HTR-8/SVneo (cell line): Measurements from ENCODE around the gene CHST9.
"Not testable (repeated sequence)": the region's sequence is repeated elsewhere in the genome, so short reads cannot be mapped to it uniquely, and the experiment has no call there.

Experiments used
- DNase-seq: peaks from one replicate; pipeline ENCODE4 v3.0.0; 2011; ENCODE audit warnings: low spot score, mixed read lengths; ENCODE audit not compliant: insufficient read length
- FAIRE-seq: peaks from 2 replicates; lab custom pipeline; 2011; peaks lifted over from hg19 to GRCh38; lab: Jason Lieb, UNC

Gene CHST9, protein sequence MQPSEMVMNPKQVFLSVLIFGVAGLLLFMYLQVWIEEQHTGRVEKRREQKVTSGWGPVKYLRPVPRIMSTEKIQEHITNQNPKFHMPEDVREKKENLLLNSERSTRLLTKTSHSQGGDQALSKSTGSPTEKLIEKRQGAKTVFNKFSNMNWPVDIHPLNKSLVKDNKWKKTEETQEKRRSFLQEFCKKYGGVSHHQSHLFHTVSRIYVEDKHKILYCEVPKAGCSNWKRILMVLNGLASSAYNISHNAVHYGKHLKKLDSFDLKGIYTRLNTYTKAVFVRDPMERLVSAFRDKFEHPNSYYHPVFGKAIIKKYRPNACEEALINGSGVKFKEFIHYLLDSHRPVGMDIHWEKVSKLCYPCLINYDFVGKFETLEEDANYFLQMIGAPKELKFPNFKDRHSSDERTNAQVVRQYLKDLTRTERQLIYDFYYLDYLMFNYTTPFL

DNA sequence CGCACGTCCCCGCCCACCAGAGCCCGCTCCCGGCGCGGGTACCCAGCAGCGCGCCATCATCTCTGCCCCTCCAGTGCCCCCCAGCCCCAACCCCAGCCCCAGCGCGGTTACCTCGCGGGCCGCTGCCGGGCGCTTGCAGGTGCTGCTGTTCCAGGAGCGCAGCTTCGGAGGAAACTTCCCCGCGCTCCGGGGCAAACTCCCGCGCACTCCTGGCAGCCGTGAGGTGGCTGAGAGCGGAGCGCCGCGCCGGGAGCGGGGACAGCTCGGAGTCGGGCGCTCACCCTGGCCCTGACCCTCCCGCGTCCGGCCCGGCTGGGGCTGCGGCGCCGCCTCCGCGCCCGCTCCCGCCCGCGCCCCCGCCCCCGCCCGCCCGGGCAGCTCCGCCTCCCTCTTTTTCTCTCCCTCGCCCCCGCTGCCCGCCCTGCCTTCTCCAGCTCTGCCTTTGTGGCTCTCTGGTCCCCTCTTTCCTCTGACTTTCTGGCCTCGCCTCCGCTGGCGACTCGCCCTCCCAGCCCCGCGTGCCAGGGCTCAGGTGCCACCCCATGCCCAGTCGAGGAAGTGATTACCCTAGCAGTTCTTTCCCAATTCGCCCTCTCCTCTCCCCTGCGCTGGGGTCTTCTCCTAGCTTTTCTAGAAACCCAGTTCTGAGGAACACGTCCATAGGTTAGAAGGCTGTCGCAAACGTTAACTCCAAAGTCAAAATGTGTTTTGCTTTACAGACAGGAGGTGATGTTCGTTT is at the start of gene CHST9:
TSS of gene CHST9 (minus strand) at position 284 of the 739 bp plus-strand sequence. CDS start 42,499 bp downstream, outside the sequence.
- FAIRE-seq (no peak), DNase-seq (no peak)

DNA sequence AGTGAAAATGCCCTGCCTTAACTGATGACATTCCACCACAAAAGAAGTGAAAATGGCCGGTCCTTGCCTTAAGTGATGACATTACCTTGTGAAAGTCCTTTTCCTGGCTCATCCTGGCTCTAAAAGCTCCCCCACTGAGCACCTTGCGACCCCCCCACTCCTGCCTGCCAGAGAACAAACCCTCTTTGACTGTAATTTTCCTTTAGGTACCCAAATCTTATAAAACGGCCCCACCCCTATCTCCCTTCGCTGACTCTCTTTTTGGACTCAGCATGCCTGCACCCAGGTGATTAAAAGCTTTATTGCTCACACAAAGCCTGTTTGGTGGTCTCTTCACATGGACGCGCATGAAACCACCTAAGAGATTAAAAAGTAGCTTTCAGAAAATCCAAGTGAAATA is 47.2 kb upstream of the CHST9 start:
- DNase-seq, FAIRE-seq: not testable (repeated sequence)

DNA sequence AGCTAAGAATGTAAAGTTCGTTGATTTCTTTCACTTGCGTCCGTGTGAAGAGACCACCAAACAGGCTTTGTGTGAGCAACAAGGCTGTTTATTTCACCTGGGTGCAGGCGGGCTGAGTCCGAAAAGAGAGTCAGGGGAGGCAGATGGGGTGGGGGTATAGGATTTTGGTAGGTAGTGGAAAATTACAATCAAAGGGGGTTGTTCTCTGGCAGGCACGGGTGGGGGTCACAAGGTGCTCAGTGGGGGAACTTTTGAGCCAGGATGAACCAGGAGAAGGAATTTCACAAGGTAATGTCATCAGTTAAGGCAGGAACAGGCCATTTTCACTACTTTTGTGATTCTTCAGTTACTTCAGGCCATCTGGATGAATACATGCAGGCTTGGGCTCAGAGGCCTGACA is 46.6 kb upstream of the CHST9 start:
- DNase-seq, FAIRE-seq: not testable (repeated sequence)

DNA sequence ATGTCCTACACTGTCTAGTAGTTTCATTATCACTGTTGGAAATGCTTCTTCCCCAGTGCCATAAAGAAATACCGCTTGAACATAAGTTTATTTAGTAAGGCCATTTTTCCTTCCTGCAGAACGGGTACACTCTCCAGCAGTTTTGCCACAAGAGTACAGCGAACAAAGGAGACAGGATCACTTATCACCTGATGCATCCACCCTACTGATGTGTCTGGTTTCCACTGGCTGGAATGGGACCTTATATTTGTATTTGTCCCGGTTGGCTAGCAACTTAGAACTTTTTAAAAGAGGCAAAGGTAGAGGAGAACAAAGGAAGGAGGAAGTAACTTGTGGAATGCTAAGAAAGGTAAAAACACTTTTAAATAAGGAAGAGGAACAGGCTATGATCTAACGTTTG is 46.1 kb upstream of the CHST9 start:
- DNase-seq, FAIRE-seq: not testable (repeated sequence)

DNA sequence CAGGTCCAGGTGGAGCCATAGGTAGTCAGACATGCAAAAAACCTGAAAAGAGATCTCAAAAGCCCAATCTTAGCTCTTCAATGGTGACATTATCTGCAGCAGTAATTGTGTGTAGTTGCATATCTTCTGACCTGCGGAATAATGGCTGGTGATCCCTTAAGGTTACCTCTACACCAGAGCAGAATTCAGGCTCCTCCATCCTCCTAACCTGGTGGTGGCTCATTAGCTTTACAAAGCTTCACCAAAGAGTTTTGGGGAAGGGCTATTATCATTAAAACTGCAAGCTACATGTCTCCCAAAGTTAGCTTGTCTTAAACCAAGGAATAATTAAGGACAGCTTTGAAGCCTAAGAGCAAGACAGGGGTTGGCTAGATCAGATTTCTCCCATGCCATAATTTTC is 42.6 kb upstream of the CHST9 start:
- no peak for DNase-seq
- FAIRE-seq = no peak

DNA sequence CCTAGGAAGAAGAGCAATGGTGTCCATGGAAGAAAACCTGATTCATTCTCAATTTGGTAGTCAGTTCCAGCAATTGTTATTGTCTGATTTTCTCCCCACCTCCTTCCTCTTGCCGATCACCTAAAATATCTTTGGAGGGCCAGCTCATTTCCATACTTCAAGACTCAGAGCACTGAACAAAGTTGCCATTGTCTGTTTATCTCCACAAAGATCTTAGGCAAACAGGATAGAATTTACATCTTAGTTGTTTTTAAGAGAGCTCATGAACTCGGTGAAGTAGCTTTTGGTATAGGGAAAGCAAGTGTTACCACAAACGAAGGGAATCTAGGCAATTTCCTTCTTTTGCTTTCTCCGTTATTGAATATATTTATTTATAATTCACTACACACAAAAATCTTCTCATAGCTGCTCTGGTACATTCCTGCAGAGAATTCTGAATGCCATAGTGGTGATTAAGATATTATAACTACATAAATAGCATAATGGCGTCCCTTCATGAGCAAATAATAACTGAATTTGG is 41.5 kb upstream of the CHST9 start:
- DNase-seq (no peak), FAIRE-seq (no peak)

DNA sequence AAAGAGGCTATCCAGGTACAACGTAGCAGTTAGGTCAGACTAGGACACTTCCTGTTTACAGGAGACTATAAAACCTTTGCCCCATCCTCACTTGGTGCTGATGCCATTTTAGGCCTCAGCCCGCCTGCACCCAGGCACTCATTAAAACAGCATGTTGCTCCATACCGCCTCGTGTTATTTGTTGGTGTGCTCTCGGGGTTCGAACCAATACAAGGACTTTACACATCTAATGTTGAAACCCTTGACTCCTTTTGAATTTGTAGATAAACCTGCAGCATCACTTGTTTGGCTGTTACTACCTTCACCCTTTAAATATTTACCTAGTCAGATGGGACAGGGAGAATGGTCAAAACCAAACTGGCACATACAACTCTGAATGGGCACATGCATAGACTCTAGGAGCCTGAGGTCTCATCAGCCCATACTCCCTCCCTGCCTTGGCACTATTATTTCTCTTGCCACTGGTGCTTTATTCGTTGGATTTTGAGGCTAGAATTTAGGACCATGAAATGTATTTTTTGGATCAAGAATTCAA is 40.9 kb upstream of the CHST9 start:
- FAIRE-seq = no peak
- no peak for DNase-seq

DNA sequence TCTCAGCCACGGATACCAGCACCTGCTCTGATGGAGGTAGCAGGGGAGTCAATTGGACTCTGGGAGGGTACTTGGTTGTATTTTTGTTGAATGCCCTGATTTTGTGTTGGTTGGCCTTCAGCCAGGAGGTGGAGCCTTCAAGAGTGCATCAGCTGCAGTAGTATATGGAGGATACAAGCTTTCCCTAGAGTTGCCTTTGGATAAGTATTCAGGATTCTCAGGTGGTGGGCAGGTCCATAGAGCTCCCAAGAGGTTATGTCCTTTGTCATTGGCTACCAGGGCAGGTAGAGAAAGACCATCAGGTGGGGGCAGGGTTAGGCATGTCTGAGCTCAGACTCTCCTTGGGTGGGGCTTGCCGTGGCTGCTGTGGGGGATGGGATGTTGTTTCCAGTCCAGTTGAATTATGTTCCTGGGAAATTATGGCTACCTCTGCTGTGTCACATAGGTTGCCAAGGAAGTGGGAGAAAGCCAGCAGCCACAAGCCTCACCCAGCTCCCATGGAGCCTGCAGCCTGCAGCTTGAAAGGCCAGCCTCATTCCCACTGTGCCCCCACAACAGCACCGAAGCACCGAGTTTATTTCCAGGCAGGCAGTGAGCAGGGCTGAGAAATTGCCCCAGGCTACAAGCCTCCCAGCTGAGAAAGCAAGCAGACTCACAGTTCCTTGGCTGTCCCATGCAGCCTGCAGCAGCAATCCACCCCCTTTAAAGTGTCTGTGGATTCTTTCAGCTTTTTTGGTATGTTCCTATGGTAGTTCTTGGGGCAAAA is 38.6 kb upstream of the CHST9 start:
- FAIRE-seq (no peak), DNase-seq (no peak)

DNA sequence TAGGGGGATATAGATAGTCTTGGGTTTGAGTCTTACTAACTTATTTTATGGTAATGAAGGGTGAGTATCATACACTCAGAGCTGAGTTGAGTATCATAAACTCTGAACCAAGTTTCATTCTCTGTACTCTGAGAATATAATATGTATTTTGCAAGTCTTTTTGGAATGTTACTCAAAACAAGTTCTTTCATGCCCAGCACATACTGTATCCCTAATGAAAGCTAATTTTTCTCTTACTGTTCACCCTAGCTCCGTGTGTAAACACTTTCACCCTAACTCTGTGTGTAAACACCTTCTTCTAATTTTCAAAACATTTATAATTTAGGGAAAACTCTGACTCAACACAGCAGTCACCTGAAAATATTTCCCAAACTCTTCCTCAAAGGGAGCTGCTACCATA is 29.7 kb upstream of the CHST9 start:
- FAIRE-seq (no peak), DNase-seq (no peak)

DNA sequence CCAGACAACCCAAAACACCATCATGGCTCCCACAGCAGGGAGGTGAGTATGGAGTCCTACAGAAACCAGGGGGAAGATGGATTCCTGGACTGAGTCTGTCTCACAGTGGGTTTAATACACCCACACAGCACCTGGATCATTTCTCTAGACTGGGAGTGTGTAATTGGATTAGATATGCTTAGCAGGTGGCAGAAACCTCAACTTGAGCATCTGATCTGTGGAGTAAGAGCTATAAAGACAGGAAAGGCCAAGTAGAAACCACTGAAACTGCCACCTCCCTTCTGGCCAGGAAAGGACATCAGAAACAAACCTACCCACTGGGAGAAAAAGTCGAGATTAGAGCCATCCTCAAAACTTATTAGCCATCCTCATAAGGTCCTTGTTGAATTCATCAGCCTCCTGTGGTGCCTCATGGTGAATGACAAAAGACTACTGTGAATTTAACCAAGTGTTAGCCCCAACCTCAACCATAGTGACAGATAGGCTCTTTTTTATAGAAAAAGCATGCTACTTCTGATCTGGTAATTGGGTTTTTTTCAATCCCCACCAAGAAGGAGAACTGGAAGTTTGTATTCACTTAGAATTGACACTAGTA is 28.1 kb upstream of the CHST9 start:
- DNase-seq (no peak), FAIRE-seq (no peak)

DNA sequence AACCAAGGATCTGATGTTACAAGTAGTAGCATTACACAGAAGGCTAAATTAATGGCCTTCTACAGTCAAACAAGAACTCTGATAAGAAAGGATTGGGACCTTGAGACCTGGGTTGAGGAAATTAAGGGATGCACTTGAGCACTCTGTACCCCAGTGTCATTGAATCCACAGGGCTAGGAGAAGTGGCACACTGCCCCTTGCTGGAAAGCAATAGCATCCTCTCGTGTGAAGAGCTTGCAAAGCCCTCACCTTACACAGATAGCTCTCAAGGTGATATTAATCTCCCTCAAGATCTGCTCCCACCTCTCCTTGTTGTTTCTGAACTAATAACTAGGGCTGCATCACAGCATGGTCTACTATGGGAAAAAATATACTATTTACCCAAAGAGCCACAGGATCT is 26.5 kb upstream of the CHST9 start:
- FAIRE-seq (no peak), DNase-seq (no peak)

DNA sequence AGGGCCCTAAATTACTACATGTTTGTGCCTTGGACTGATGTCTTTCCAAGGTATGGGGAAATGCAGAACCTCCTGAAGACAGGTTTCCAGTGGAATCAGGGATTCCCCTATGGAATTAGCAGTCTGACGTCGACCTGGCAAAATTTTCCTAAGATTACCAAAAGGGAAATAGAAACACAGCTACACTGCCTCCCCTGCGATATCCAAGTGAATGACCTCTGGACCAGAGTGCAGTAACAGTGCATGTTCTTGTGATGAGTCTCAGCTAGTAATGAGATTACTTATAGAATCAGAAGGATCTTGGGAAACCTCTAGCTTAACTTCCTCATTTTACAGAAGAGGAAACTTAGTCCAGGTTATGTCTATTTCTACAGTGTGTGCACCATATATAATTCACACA is 21.3 kb upstream of the CHST9 start:
- FAIRE-seq (no peak), DNase-seq (no peak)

DNA sequence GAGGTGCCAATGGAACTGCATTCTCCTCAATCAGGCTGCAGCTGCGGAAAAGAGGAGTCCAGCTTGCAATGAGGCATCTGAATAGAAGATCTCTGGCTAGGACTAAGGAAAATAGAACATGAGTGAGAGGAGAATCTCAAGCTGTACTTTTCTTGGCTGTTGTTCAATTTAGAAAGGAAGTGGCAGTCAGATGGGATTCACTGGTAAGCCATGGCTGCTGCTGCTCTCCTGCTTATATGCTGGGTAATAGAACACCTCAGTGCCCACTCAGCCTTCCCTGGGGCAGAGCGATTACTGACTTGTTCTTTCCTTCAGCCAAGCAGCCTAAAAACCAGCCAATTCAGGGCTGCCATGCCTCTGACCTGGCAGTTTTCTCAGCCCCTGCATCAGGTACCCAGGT is 17.6 kb upstream of the CHST9 start:
- no peak for DNase-seq
- no peak for FAIRE-seq

DNA sequence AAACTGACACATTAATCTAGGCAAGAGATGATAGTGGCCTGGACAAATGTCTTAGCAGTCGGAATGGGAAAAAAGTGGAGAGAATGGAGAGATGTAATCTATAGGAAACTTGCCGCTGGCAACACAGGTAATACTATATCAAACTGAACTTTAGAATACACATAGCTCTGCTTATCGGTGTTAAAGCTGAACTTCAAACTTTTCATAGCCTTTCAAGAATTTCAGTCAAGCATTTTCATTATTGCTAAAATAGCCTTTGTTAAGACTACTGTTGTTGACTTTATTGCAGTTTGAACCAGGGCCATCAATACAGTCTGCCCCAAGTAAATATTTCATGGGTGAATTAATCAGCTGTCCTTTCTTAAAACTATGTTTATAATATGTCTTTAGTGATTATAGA is 12.9 kb upstream of the CHST9 start:
- no peak for FAIRE-seq

DNA sequence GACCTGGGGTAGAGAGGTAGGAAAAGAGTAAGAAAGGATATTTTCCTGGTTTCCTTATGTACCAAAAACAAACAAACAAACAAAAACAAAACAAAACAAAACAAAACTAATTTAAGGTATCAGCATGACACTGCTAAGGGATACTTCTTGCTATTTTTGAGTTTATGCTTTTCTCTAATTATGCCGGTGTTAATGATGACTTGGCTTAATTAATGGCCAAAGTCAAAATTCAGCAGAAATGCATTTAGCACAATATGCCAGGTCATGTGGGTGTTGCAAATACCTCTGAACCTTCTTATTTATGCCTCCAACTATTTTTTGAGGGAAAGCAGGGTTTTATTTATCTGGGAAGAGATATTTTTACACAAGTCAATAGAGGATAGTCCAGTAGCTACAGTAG is 3.2 kb upstream of the CHST9 start:
- no peak for DNase-seq
- no peak for FAIRE-seq

More for the DNA sequence above, 12.9 kb upstream of the CHST9 start:
- DNase-seq = no peak

DNA sequence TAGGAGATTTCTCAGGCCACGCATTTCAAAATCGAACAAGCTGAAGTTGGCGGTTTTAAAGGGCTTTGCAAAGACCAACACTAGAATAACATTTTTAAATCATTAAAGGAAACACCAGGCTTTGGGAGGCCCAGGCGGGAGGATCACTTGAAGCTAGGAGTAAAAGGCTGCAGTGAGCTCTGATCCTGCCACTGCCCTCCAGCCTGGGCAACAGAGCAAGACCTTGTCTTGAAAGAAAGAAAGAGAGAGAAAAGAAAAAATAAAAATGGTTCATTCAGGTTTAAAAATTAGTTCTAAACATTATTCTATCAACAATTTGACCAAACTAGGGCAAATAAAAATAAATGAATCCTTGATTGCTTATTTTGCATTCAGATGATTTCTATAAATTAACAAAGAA is 789 bp upstream of the CHST9 start:
- no peak for DNase-seq
- no peak for FAIRE-seq

DNA sequence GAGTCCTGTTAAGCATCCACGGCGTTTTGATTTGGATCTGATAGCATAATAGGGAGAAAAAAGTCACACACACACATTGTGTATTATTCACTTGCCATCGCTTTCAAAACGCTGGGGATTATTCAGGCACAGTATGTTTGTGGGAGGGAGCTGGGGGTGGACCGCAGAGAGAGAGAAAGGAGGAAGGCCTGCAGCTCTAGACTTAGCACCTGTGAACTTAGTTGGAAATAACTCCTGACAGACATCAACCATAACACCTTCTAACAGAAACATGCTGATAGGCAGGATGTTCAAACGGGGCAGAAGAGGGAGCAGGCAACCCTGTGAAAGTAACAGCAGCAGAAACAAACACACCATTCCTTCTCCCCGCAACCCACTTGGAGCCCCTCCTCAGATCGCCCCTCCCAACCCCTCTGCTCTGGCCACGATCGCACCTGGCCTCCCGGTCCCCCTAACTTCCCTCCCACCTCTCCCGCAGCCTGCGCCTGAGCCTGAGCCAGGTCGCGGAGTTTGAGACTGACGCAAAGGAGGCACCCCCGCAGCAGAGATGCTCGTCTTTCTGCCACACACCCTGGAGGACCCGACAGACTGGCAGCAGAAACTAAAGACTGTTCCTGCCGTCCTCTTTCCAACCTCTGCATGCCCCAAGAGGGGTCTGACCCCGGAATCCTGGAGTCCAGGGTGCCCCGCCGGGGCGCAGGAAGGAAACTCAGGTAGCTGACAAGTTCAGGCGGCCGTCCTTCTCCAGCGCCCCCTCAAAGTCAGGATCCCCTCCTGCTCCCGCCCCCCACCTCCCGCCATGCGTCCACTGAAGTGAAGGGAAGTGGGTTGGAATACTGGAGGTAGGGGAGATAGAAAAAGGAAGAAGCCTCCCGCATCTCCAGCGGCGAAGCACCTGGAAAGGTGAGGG is 738 bp downstream of the CHST9 start:
- DNase-seq = no peak
- no peak for FAIRE-seq

DNA sequence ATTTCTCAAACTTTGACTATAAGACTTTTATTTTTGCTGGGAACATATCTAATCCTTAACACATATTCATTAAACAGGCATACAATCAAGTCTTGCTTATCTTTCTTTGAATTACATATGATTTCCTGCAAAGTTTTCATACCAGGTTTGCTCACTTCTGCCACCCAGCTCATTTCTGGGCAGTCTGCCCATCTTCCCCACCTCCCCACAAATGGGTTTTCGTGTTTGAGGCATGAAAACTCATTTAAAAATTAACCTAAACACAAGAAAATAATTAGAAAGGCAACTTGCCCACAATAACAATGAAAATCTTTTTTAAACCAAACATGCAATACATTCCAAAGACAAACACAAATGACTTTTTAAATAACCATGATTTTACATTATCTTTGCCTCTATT is 3.4 kb downstream of the CHST9 start:
- no peak for FAIRE-seq
- no peak for DNase-seq

DNA sequence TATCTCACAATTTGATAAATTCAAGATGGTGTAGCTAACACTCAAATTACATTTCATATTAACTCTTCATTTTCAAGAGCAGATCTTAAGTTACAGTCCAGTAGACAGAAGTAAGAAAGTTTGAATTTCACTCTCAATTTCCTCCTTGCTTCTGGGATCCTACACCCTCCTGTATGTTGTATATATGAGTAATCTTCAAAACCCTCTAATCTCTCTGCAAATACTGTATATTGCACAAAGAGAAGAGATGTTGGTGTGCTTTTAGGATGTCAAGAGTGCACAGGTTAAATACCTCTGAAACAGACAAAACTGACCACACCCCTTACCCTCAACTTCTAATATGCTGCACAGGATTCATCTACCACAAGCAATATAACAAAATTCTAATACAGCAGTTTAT is 6.7 kb downstream of the CHST9 start:
- FAIRE-seq = no peak
- DNase-seq = no peak
